H9 (cell line): ENCODE data around the gene FSHR. TPM values are rescaled to one million over a fixed set of nuclear protein-coding genes. Genes with fewer than 3 reads are reported as not detected.

Source experiments
- DNase-seq: peaks from one replicate; pipeline ENCODE4 v3.0.0-alpha.2; 2017
- H2AFZ ChIP-seq: one replicate; pipeline ENCODE4 v1.6.1; 2013; ENCODE audit warnings: mild to moderate bottlenecking, low read length, control low read depth, moderate library complexity
- H2AK5ac ChIP-seq: 2 replicates; pipeline ENCODE4 v1.6.1; 2013; ENCODE audit warnings: low read length, control low read depth, mixed read lengths; ENCODE audit not compliant: insufficient read length
- H2BK120ac ChIP-seq: one replicate; pipeline ENCODE4 v1.6.1; 2013; ENCODE audit warnings: low read depth, mild to moderate bottlenecking, low read length, control low read depth, inconsistent platforms; ENCODE audit not compliant: poor library complexity, severe bottlenecking
- H2BK12ac ChIP-seq: 2 replicates; pipeline ENCODE4 v1.6.1; 2013; ENCODE audit warnings: low read length, control low read depth, mixed read lengths, low read depth; ENCODE audit not compliant: insufficient read length
- H2BK15ac ChIP-seq: 2 replicates; pipeline ENCODE4 v1.6.1; 2013; ENCODE audit warnings: low read depth, low read length, control low read depth
- H2BK20ac ChIP-seq: one replicate; pipeline ENCODE4 v1.6.1; 2013; ENCODE audit warnings: low read depth, mild to moderate bottlenecking, low read length, control low read depth, inconsistent platforms; ENCODE audit not compliant: poor library complexity, severe bottlenecking
- H2BK5ac ChIP-seq: 2 replicates; pipeline ENCODE4 v1.6.1; 2013; ENCODE audit warnings: low read length, control low read depth, mixed read lengths; ENCODE audit not compliant: insufficient read length
- H3K14ac ChIP-seq: 2 replicates; pipeline ENCODE4 v1.6.1; 2013; ENCODE audit warnings: low read length, control low read depth; ENCODE audit not compliant: insufficient read depth
- H3K18ac ChIP-seq: 2 replicates; pipeline ENCODE4 v1.6.1; 2013; ENCODE audit warnings: low read depth, mild to moderate bottlenecking, mixed read lengths, low read length, control low read depth; ENCODE audit not compliant: insufficient read length
- H3K23ac ChIP-seq: 2 replicates; pipeline ENCODE4 v1.6.1; 2013; ENCODE audit warnings: low read length, control low read depth, mixed read lengths, low read depth; ENCODE audit not compliant: insufficient read length
- H3K23me2 ChIP-seq: 2 replicates; pipeline ENCODE4 v1.6.1; 2013; ENCODE audit warnings: low read depth, mild to moderate bottlenecking, mixed read lengths, low read length, control low read depth; ENCODE audit not compliant: insufficient read length, poor library complexity, severe bottlenecking
- H3K27ac ChIP-seq: 2 replicates; pipeline ENCODE4 v1.5.1; 2013; ENCODE audit warnings: low read length, control low read depth, mixed read lengths, low read depth; ENCODE audit not compliant: insufficient read length
- H3K27me3 ChIP-seq: 2 replicates; pipeline ENCODE4 v1.6.1; 2013; ENCODE audit warnings: low read length, control low read depth, inconsistent platforms; ENCODE audit not compliant: insufficient read depth
- H3K4ac ChIP-seq: 2 replicates; pipeline ENCODE4 v1.6.1; 2013; ENCODE audit warnings: low read depth, mild to moderate bottlenecking, control low read depth, inconsistent platforms, low read length, moderate library complexity
- H3K4me1 ChIP-seq: 2 replicates; pipeline ENCODE4 v1.6.1; 2013; ENCODE audit warnings: low read length, control low read depth, inconsistent platforms; ENCODE audit not compliant: insufficient read depth
- H3K4me2 ChIP-seq: 2 replicates; pipeline ENCODE4 v1.6.1; 2013; ENCODE audit warnings: low read length, control low read depth, mixed read lengths; ENCODE audit not compliant: insufficient read length, insufficient read depth
- H3K56ac ChIP-seq: 2 replicates; pipeline ENCODE4 v1.6.1; 2013; ENCODE audit warnings: low read depth, mild to moderate bottlenecking, mixed read lengths, low read length, control low read depth; ENCODE audit not compliant: insufficient read length
- H3K79me1 ChIP-seq: 2 replicates; pipeline ENCODE4 v1.6.1; 2013; ENCODE audit warnings: low read depth, mild to moderate bottlenecking, moderate library complexity, low read length, control low read depth, inconsistent platforms; ENCODE audit not compliant: insufficient read depth, poor library complexity, severe bottlenecking
- H3K79me2 ChIP-seq: 2 replicates; pipeline ENCODE4 v1.6.1; 2013; ENCODE audit warnings: low read length, control low read depth, inconsistent platforms; ENCODE audit not compliant: insufficient read depth
- H3K9ac ChIP-seq: 2 replicates; pipeline ENCODE4 v1.6.1; 2013; ENCODE audit warnings: low read length, control low read depth, mixed read lengths; ENCODE audit not compliant: insufficient read length; ENCODE audit errors: extremely low read depth
- H3K9me3 ChIP-seq: one replicate; pipeline ENCODE4 v1.6.1; 2013; ENCODE audit warnings: low read depth, low read length, inconsistent platforms; ENCODE audit not compliant: control insufficient read depth
- H3T11ph ChIP-seq: one replicate; pipeline ENCODE4 v1.6.1; 2013; ENCODE audit warnings: mild to moderate bottlenecking, low read length, control low read depth, inconsistent platforms
- H4K20me1 ChIP-seq: one replicate; pipeline ENCODE4 v1.6.1; 2013; ENCODE audit not compliant: control insufficient read depth, insufficient read length, insufficient read depth
- H4K5ac ChIP-seq: 2 replicates; pipeline ENCODE4 v1.6.1; 2013; ENCODE audit warnings: low read depth, mild to moderate bottlenecking, mixed read lengths, low read length, control low read depth; ENCODE audit not compliant: insufficient read length
- H4K8ac ChIP-seq: replicated peaks from 2 replicates; pipeline ENCODE4 v1.6.1; 2013; ENCODE audit warnings: low read length, control low read depth, mixed read lengths, low read depth; ENCODE audit not compliant: insufficient read length
- H4K91ac ChIP-seq: 2 replicates; pipeline ENCODE4 v1.6.1; 2013; ENCODE audit warnings: low read depth, mild to moderate bottlenecking, moderate library complexity, mixed read lengths, low read length, control low read depth; ENCODE audit not compliant: insufficient read length
- H3K27ac Mint-ChIP-seq, 3 experiments: 2 replicates in 2 of 3; 3 replicates in 1 of 3; pipeline ENCODE4 v1.8.0; 2020 to 2021; ENCODE audit warnings: mixed read lengths in 3 of 3, mild to moderate bottlenecking in 1 of 3, moderate library complexity in 1 of 3
- H3K27me3 Mint-ChIP-seq: 2 replicates; pipeline ENCODE4 v1.8.0; 2021; ENCODE audit warnings: low read depth, mild to moderate bottlenecking, moderate library complexity, mixed read lengths
- H3K36me3 Mint-ChIP-seq, 3 experiments: 2 replicates in 2 of 3; 3 replicates in 1 of 3; pipeline ENCODE4 v1.8.0; 2020 to 2021; ENCODE audit warnings: low read depth in 3 of 3, mixed read lengths in 3 of 3; ENCODE audit not compliant: insufficient read depth in 1 of 3
- H3K4me1 Mint-ChIP-seq, 2 experiments: 2 replicates each; pipeline ENCODE4 v1.8.0; 2020; ENCODE audit warnings: mixed read lengths in 2 of 2
- H3K4me3 Mint-ChIP-seq, 2 experiments: 2 replicates in 1 of 2; 3 replicates in 1 of 2; pipeline ENCODE4 v1.8.0; 2020 to 2021; ENCODE audit warnings: mild to moderate bottlenecking in 2 of 2, mixed read lengths in 2 of 2, moderate library complexity in 1 of 2
- H3K9me3 Mint-ChIP-seq, 2 experiments: 2 replicates in 1 of 2; 3 replicates in 1 of 2; pipeline ENCODE4 v1.8.0; 2020; ENCODE audit warnings: mild to moderate bottlenecking in 2 of 2, mixed read lengths in 2 of 2, moderate library complexity in 1 of 2
- WGBS: extraction: QIAGEN DNeasy Blood & Tissue Kit; methylation state at CpG from one replicate; pipeline ENCODE4 v1.1.7; 2013; ENCODE audit warnings: missing lambda C conversion rate, low lambda C conversion rate, mixed read lengths; ENCODE audit not compliant: insufficient read length; ENCODE audit errors: extremely low coverage; 5-methylcytosine and 5-hydroxymethylcytosine counted together
- total RNA-seq: library from RNA; stranded (reverse); gene quantifications from 2 replicates; pipeline ENCODE4 v1.2.1, GENCODE V29; 2021
- TF ChIP-seq, protein P1 (sequence below): fragments of 200-600 bp; sonication (generic); conservative IDR thresholded peaks from 3 replicates; pipeline ENCODE4 v1.8.0; 2021; ENCODE audit warnings: antibody characterized with exemption, mild to moderate bottlenecking

Gene FSHR
- total RNA-seq, 1 experiment from 2014 or later = not detected

DNA sequence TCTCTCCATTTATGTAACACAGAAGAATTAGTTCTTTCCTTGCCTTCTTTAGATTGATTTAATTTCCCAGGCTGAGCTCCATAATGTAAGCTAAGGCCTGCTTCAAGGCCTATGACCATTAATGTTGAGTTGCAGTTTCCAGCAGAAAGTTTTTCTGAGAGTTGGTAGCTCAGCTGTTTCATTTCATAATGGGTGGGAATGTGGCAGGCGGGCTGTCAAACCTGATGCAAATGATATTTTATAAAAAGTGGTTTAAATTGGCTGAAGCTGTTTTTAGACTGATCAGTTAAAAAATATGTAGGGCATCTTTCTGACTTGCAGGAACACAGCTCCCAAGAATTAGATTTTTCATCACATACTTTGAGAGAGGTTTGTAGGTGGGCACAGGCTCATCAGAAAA lies 40.4 kb upstream of the FSHR start:
- Histone ChIP-seq H3K79me2 (no peaks in the 10 kb centered on the region), H2AFZ (no peak overlapping the region), H3K79me1 (no peaks in the 10 kb centered on the region), H3K14ac (no peak overlapping the region), H3K56ac (no peak overlapping the region), H3K27ac (no peak overlapping the region), H3K9ac (no peak overlapping the region), H3K27me3 (no peaks in the 10 kb centered on the region), H2BK120ac (no peak overlapping the region), H4K20me1 (no peaks in the 10 kb centered on the region), H4K91ac (no peak overlapping the region), H2BK15ac (no peak overlapping the region), H3K9me3 (no peaks in the 10 kb centered on the region), H2BK20ac (no peak overlapping the region), H2BK12ac (no peak overlapping the region), H3K4me1 (no peaks in the 10 kb centered on the region), H3K4ac (no peak overlapping the region), H2BK5ac (no peak overlapping the region), H4K5ac (no peak overlapping the region), H4K8ac (no peak overlapping the region), H3K4me2 (no peak overlapping the region), H3K18ac (no peak overlapping the region), H2AK5ac (no peak overlapping the region), H3K23me2 (no peaks in the 10 kb centered on the region), H3T11ph (no peak overlapping the region), H3K23ac (no peak overlapping the region)
- DNase-seq = no peak
- no peaks in the 10 kb centered on the region for H3K9me3 Mint-ChIP-seq
- TF ChIP-seq, protein P1, sequence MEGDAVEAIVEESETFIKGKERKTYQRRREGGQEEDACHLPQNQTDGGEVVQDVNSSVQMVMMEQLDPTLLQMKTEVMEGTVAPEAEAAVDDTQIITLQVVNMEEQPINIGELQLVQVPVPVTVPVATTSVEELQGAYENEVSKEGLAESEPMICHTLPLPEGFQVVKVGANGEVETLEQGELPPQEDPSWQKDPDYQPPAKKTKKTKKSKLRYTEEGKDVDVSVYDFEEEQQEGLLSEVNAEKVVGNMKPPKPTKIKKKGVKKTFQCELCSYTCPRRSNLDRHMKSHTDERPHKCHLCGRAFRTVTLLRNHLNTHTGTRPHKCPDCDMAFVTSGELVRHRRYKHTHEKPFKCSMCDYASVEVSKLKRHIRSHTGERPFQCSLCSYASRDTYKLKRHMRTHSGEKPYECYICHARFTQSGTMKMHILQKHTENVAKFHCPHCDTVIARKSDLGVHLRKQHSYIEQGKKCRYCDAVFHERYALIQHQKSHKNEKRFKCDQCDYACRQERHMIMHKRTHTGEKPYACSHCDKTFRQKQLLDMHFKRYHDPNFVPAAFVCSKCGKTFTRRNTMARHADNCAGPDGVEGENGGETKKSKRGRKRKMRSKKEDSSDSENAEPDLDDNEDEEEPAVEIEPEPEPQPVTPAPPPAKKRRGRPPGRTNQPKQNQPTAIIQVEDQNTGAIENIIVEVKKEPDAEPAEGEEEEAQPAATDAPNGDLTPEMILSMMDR = no peak
- H3K4me1 Mint-ChIP-seq = no peaks in the 10 kb centered on the region
- no CpG with 5 or more reads among the region's 1 CpG for WGBS
- no peak overlapping the region for H3K27ac Mint-ChIP-seq
- no peaks in the 10 kb centered on the region for H3K36me3 Mint-ChIP-seq
- H3K4me3 Mint-ChIP-seq = no peak overlapping the region
- no peaks in the 10 kb centered on the region; the same call in 1 of the 2 replicates for H3K27me3 Mint-ChIP-seq
